H1 (cell line): ENCODE results near the gene CST7. TPM values are rescaled to one million over a fixed set of nuclear protein-coding genes. Genes with fewer than 3 reads are reported as not detected.

Experiments
- CHD2 ChIP-seq: IDR thresholded peaks from 2 replicates; pipeline ENCODE4 v1.6.1; 2012; ENCODE audit warnings: low read length, improper control_type of control experiment
- CHD7 ChIP-seq: fragments of 300-600 bp; sonication (generic); IDR thresholded peaks from 2 replicates; pipeline ENCODE4 v1.7.1; 2012; ENCODE audit warnings: low read length, moderate library complexity, mild to moderate bottlenecking, inconsistent platforms; ENCODE audit not compliant: insufficient replicate concordance
- E2F6 ChIP-seq: IDR thresholded peaks from 2 replicates; pipeline ENCODE4 v1.6.1; 2012; ENCODE audit warnings: inconsistent platforms
- EGR1 ChIP-seq: IDR thresholded peaks from 2 replicates; pipeline ENCODE4 v1.6.1; 2011; ENCODE audit warnings: low read depth, low read length, borderline replicate concordance
- FOSL1 ChIP-seq: IDR thresholded peaks from 2 replicates; pipeline ENCODE4 v1.6.1; 2011; ENCODE audit warnings: mild to moderate bottlenecking, low read depth, low read length, moderate library complexity; ENCODE audit not compliant: insufficient read depth
- NRF1 ChIP-seq: IDR thresholded peaks from 2 replicates; pipeline ENCODE4 v1.6.1; 2011; ENCODE audit warnings: mild to moderate bottlenecking, low read depth, low read length, improper control_type of control experiment
- polyA plus RNA-seq, 7 experiments: library from polyadenylated mRNA; depleted of rRNA in 3 of 7; stranded (reverse) in 5 of 7; unstranded in 2 of 7; fragments of >200 nt in 5 of 7; fragments of 200-250 nt in 2 of 7; gene quantifications; 1 replicate in 5 of 7; 2 replicates in 1 of 7; 4 replicates in 1 of 7; pipeline versions ENCODE4 v1.2.1 to v1.2.3, GENCODE V29; 2011 to 2013; ENCODE audit warnings: missing spikeins in 2 of 7, mixed read lengths in 2 of 7
- total RNA-seq: library from RNA; stranded (reverse); fragmentation: NEBNext Ultra II Directional; extraction: Animal tissue kit (Norgen Biotek cat#: 25700); gene quantifications from 2 replicates; pipeline ENCODE4 v1.2.1, GENCODE V29; 2021

CST7 gene
- total and polyA plus RNA-seq, 2 of the 8 experiments (the other 6 are each of a cell fraction or from before 2014, with no cell fraction given): not detected

- TF ChIP-seq CHD7 (no peak), E2F6 (no peak), CHD2 (no peak), FOSL1 (no peak), NRF1 (no peak), EGR1 (no peak)
Measured at GRCh38 chr20:24917056-24917455, 32.0 kb upstream of the CST7 start (continued).
